K562 treated with DMSO at 1 percent for 24 hours (cell line): ENCODE results near the gene OBSCN. TPM values are rescaled to one million over a fixed set of nuclear protein-coding genes. Genes with fewer than 3 reads are reported as not detected.

ENCODE experiments used
- total RNA-seq: library from RNA; unstranded; fragments of 300-600 nt; gene quantifications from 2 replicates; pipeline ENCODE4 v1.2.3, GENCODE V29; 2022; ENCODE audit warnings: low read depth; ENCODE audit not compliant: insufficient read depth

OBSCN gene
- 12.4 and 12.6 TPM in 2 replicates for total RNA-seq

DNA sequence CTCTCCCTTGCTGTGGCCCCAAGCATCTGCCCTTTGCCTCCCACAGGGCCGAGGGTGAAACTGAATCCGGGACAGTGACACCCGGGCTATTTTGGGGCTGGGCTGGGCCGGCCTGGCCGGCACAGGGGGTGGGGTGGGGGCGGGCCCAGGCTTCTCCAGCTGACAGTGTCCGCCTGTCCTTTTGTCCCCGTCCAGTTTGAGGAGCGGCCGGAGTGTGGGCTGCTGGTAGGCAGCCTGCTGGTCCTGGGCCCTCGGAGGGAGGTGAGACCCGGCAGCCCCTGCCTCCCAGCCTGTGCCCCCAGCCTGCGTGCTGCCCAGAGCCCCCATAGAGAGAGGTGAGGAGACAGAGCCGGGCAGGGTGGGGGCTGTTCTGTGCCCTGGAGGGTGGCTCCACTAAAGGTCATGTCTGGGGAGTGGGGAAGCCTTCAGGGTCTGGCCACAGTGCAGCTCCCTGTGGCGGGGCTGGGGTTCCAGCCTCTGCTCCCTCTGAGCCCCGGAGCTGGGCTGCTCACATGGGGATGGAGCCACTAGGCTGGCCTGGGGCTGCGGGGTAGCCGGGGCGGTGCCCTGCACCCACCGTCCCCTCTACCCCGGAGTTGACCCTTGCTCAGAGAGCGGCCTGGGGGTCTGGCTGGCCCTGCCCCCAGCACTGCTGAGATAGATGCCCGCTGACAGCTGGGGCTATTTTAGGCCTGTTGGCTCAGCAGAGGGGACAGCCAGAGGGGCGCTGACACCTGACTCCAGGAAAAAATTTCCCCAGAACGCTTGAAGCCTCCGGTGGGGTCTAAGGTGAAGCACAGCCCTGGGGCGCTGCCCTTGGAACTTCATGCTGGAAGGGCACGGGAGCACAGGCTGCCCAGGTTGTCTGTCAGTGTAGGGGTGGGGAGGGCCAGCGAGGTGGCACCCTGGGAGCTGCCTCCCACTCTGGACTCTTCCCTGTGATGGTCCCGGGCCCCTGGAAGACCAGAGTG, at the start of gene OBSCN:
Gene OBSCN (plus strand): TSS at position 194 of the 971 bp plus-strand sequence. CDS start 3,740 bp downstream, outside the sequence.

DNA sequence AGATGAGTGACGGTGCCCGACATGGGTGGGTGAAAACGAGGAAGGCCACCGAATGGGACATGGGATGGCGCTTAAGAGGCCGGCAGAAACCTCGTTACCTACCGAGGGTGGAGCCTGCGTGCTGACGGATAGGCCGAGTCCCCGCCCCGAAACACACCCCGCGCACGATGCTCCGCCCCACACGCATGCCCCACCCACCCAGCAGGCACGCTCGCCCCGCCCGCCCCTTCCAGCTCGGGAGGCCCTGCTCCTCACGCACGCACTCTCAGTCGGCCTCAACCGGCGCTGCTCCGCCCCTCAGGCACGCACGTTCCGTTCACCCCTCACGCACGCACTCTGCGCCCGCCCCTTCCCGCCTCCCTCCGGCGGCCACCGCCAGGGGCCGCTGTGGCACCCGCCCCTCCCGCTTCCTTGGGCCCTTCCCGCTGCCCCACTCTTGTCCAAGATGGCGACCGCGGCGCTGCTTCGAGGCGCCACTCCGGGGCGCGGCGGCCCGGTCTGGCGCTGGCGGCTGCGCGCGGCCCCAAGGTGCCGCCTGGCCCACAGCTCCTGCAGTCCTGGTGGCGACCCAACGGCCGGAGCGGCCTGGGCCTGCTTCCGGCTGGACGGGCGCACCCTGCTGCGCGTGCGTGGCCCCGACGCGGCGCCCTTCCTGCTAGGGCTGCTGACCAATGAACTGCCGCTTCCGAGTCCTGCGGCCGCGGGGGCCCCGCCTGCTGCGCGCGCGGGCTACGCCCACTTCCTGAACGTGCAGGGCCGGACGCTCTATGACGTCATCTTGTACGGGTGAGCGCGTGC, 42.3 kb upstream of the OBSCN start, which contains the start of gene IBA57:
Gene IBA57 (plus strand): TSS at position 433 of the 798 bp plus-strand sequence. CDS start 13 bp downstream, at position 446.

GRCh38 chr1:228416217-228416933, 208.5 kb downstream of the OBSCN start, which contains the start of gene TRIM17:
TSS of gene TRIM17 (minus strand) at chr1:228416861. CDS start at chr1:228415072, 1,789 bp downstream.

Other genes starting within 250 kb of the OBSCN start
- gene WNT3A, start 201.0 kb upstream of the OBSCN start, total RNA-seq, result not detected in 2 replicates
- gene ARF1, start 125.3 kb upstream of the OBSCN start, total RNA-seq, result 616 and 659 TPM in 2 replicates
- 55.5 and 62.4 TPM in 2 replicates for gene C1orf35, start 104.7 kb upstream of the OBSCN start, total RNA-seq
- gene MRPL55, start 98.7 kb upstream of the OBSCN start, total RNA-seq, result 145 and 149 TPM in 2 replicates
- 547 and 581 TPM in 2 replicates for gene GUK1, start 67.8 kb upstream of the OBSCN start, total RNA-seq
- 0.28 and 0.57 TPM in 2 replicates for gene GJC2, start 58.1 kb upstream of the OBSCN start, total RNA-seq
- gene IBA57, start 42.2 kb upstream of the OBSCN start, total RNA-seq, result 6.7 and 6.8 TPM in 2 replicates
- gene TRIM11, start 198.8 kb downstream of the OBSCN start, total RNA-seq, result 72.5 and 78.5 TPM in 2 replicates
- gene TRIM17, start 208.8 kb downstream of the OBSCN start, total RNA-seq, result 0.27 and 0.29 TPM in 2 replicates